SU-DHL-6 (cell line): Measurements from ENCODE around the gene NPC2.

ENCODE experiments used
- H2AFZ ChIP-seq: fragments of 200-600 bp; sonication (generic); 2 replicates; pipeline ENCODE4 v1.6.1; 2014; ENCODE audit warnings: low read depth, mild to moderate bottlenecking, moderate library complexity, mixed read lengths, antibody characterized with exemption, low read length; ENCODE audit not compliant: severe bottlenecking
- H3F3A ChIP-seq: fragments of 200-600 bp; shearing (Covaris generic); 2 replicates; pipeline ENCODE4 v1.6.0; 2016; ENCODE audit warnings: antibody characterized with exemption, mild to moderate bottlenecking; ENCODE audit not compliant: insufficient read depth
- H3K27ac ChIP-seq: fragments of 200-600 bp; sonication (generic); 2 replicates; pipeline ENCODE4 v1.5.1; 2016; ENCODE audit warnings: low read depth, mild to moderate bottlenecking, low read length, moderate library complexity, mixed read lengths
- H3K27me3 ChIP-seq: fragments of 200-600 bp; sonication (generic), shearing (Covaris generic); 2 replicates; pipeline ENCODE4 v1.6.0; 2014; ENCODE audit warnings: mild to moderate bottlenecking, low read length
- H3K36me3 ChIP-seq: fragments of 200-600 bp; sonication (generic); 2 replicates; pipeline ENCODE4 v1.6.1; 2014; ENCODE audit warnings: mild to moderate bottlenecking, low read length, mixed read lengths
- H3K4me2 ChIP-seq: fragments of 300-600, 200-600 bp; shearing (Covaris generic), sonication (generic); 2 replicates; pipeline ENCODE4 v1.6.0; 2014; ENCODE audit warnings: low read length, low read depth, mild to moderate bottlenecking; ENCODE audit not compliant: poor library complexity, severe bottlenecking
- H3K4me3 ChIP-seq: fragments of 200-600 bp; sonication (generic); 2 replicates; pipeline ENCODE4 v1.5.1; 2014; ENCODE audit warnings: antibody characterized with exemption, low read length, mild to moderate bottlenecking, mixed read lengths; ENCODE audit not compliant: insufficient read depth, poor library complexity, severe bottlenecking
- H3K79me2 ChIP-seq: fragments of 200-600 bp; sonication (generic); 2 replicates; pipeline ENCODE4 v1.6.1; 2014; ENCODE audit warnings: mild to moderate bottlenecking, low read length, moderate library complexity; ENCODE audit not compliant: insufficient read depth
- H3K9ac ChIP-seq: fragments of 200-600 bp; sonication (generic); 2 replicates; pipeline ENCODE4 v1.7.0; 2014; ENCODE audit warnings: mild to moderate bottlenecking, low read length
- H3K9me2 ChIP-seq: fragments of 200-600 bp; sonication (generic); replicated peaks from 2 replicates; pipeline ENCODE4 v1.6.1; 2014; ENCODE audit warnings: low read length; ENCODE audit not compliant: insufficient read depth
- H3K9me3 ChIP-seq: fragments of 200-600 bp; sonication (generic); 2 replicates; pipeline ENCODE4 v1.6.1; 2014; ENCODE audit warnings: low read length, mixed read lengths; ENCODE audit not compliant: insufficient read depth
- H4K20me1 ChIP-seq: fragments of 200-600 bp; sonication (generic); 2 replicates; pipeline ENCODE4 v1.6.1; 2014; ENCODE audit warnings: low read depth, mild to moderate bottlenecking, antibody characterized with exemption, low read length, moderate library complexity, mixed read lengths
- CTCF ChIP-seq: fragments of 200-600 bp; sonication (generic); IDR thresholded peaks from one replicate; pipeline ENCODE4 v1.5.1; 2017; ENCODE audit warnings: antibody characterized with exemption, mild to moderate bottlenecking, low read length, moderate library complexity; ENCODE audit not compliant: insufficient read depth, poor library complexity, severe bottlenecking
- EZH2phosphoT487 ChIP-seq: fragments of 200-600 bp; sonication (generic), shearing (Covaris generic); conservative IDR thresholded peaks from 2 replicates; pipeline ENCODE4 v1.6.1; 2018; ENCODE audit warnings: mild to moderate bottlenecking, antibody characterized with exemption, low read length, moderate library complexity, mixed read lengths

NPC2 gene

DNA sequence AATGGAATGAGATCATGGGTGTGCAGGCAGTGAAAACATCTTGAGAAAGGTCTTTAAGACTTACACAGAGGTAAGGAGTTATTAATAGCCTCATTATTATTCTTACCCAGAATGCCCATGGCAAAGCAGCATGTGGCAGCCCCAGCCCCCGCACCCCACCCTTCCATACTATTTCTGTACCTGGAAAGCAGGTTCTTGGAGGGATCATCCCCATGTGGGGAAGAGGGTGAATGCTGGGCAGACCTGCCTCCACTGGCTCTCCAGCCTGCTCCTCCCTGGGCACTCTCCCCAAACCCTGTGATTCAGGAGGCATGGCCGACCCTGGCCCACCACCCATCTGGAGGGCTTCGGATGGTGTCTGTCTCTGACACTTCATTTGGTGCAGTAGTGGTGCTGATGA, 28.3 kb downstream of the NPC2 start:
- Histone ChIP-seq H2AFZ (no peak overlapping the region), H4K20me1 (no peaks in the 10 kb centered on the region), H3F3A (no peaks in the 10 kb centered on the region), H3K4me2 (no peak overlapping the region), H3K4me3 (no peak overlapping the region), H3K79me2 (no peaks in the 10 kb centered on the region), H3K9ac (no peak overlapping the region), H3K9me2 (no peaks in the 10 kb centered on the region), H3K27me3 (no peaks in the 10 kb centered on the region), H3K9me3 (no peaks in the 10 kb centered on the region), H3K36me3 (no peaks in the 10 kb centered on the region), H3K27ac (no peak overlapping the region)
- TF ChIP-seq EZH2phosphoT487 (no peak), CTCF (no peak)

DNA sequence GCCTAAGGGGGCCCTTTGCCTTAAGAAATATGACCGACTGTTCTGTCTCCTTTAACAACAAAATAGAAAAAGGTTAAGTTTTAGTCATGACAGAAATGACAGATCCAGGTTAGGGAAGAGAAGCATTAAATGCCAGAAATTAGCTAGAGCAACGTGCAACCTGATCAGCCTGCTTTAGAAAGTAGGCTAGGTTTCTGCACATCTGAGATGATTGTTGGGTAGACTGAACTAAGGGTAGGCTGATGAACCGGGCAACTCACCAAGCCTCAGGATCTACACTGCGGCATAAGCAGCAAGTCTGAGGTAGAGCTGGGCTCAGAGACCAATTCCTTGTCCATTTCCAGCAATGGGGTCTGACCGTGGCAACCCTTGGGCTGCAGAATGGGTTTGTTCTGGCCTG, 29.4 kb downstream of the NPC2 start:
- Histone ChIP-seq H3K4me3 (no peak overlapping the region), H4K20me1 (no peaks in the 10 kb centered on the region), H3K36me3 (no peaks in the 10 kb centered on the region), H3K79me2 (no peaks in the 10 kb centered on the region), H3F3A (no peaks in the 10 kb centered on the region), H3K27me3 (no peaks in the 10 kb centered on the region), H2AFZ (no peak overlapping the region), H3K4me2 (no peak overlapping the region), H3K9me2 (no peaks in the 10 kb centered on the region), H3K9ac (no peak overlapping the region), H3K9me3 (no peaks in the 10 kb centered on the region), H3K27ac (no peak overlapping the region)
- TF ChIP-seq EZH2phosphoT487 (no peak), CTCF (no peak)

DNA sequence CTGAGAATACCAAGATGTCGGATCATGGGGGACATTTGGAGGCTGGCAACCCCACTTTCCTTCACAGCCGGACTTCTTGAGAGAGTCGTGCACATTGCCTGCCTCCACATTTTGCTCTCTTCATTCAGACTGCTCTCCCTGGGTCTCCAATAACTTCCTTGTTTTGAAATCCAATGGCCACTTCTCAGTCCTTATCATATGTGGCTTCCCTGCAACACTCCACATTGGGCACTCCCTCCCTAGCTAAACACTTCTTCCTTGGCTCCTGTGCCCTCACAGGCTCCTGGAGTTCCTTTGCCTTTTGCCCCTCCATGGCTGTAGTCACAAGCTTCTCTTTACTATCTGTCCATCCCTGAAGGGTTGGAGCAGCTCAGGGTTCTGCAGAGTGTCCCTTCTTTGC, 30.1 kb downstream of the NPC2 start:
- TF ChIP-seq CTCF = no peak
- no peak for TF ChIP-seq EZH2phosphoT487
- no peaks in the 10 kb centered on the region for H3K9me3 ChIP-seq
- H4K20me1 ChIP-seq = no peaks in the 10 kb centered on the region
- no peaks in the 10 kb centered on the region for H3F3A ChIP-seq
- H3K4me3 ChIP-seq = no peak overlapping the region
- no peaks in the 10 kb centered on the region for H3K79me2 ChIP-seq
- no peaks in the 10 kb centered on the region for H3K36me3 ChIP-seq
- no peak overlapping the region for H3K27ac ChIP-seq
- no peaks in the 10 kb centered on the region for H3K9me2 ChIP-seq
- H3K9ac ChIP-seq = no peak overlapping the region
- no peaks in the 10 kb centered on the region for H3K27me3 ChIP-seq
- H2AFZ ChIP-seq = no peak overlapping the region
- no peak overlapping the region for H3K4me2 ChIP-seq

DNA sequence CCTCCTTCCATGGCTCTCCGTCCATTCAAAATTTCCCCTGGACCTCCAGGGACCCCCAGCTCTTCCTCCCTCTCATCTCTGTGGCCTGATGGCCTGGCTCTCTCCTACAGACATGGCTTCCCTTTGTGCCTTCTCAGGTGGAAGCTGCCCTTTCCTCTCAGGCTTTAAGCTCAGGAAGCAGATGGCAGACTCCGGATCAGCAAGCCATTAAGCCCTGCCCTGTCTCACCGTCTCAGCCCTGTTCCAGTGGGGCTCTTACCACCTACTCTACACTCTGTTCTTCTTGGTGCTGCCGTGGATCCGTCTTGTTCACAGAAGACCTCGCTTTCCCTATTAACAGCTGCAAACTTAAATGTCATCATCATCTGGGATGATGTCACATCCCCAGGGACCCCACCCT, 33.1 kb downstream of the NPC2 start:
- no peaks in the 10 kb centered on the region for H3K9me3 ChIP-seq
- no peaks in the 10 kb centered on the region for H4K20me1 ChIP-seq
- no peaks in the 10 kb centered on the region for H3K9me2 ChIP-seq
- H3K9ac ChIP-seq = no peak overlapping the region
- H3K27ac ChIP-seq = no peak overlapping the region
- no peaks in the 10 kb centered on the region for H3F3A ChIP-seq
- H3K27me3 ChIP-seq = no peaks in the 10 kb centered on the region
- no peaks in the 10 kb centered on the region for H3K36me3 ChIP-seq
- H3K4me2 ChIP-seq = no peak overlapping the region
- H2AFZ ChIP-seq = no peak overlapping the region
- no peak overlapping the region for H3K4me3 ChIP-seq
- H3K79me2 ChIP-seq = no peaks in the 10 kb centered on the region
- TF ChIP-seq EZH2phosphoT487 (no peak), CTCF (no peak)
